NCI-H146 (cell line): ENCODE measurements around the gene ERCC1.
"Not testable (repeated sequence)": the region's sequence is repeated elsewhere in the genome, so short reads cannot be mapped to it uniquely, and the experiment has no call there.

Source experiments
- DNase-seq: peaks from one replicate; lab custom pipeline; 2025; lab: John Stamatoyannopoulos, UW

Gene ERCC1

DNA sequence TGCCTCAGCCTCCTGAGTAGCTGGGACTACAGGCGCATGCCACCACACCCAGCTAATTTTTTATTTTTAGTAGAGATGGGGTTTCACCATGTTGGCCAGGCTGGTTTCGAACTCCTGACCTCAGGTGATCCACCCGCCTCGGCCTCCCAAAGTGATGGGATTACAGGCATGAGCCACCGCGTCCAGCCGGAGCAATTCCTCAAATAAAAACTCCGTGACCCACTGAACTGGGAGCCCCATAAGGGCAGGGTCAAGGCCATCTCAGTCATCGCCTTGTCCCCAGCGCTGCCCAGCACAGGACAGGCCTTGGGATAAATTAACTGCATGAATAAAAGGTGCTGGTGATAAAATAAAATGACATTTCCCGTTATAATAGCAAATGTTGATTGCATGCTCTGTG, 6.2 kb upstream of the ERCC1 start:
- not testable (repeated sequence) for DNase-seq

DNA sequence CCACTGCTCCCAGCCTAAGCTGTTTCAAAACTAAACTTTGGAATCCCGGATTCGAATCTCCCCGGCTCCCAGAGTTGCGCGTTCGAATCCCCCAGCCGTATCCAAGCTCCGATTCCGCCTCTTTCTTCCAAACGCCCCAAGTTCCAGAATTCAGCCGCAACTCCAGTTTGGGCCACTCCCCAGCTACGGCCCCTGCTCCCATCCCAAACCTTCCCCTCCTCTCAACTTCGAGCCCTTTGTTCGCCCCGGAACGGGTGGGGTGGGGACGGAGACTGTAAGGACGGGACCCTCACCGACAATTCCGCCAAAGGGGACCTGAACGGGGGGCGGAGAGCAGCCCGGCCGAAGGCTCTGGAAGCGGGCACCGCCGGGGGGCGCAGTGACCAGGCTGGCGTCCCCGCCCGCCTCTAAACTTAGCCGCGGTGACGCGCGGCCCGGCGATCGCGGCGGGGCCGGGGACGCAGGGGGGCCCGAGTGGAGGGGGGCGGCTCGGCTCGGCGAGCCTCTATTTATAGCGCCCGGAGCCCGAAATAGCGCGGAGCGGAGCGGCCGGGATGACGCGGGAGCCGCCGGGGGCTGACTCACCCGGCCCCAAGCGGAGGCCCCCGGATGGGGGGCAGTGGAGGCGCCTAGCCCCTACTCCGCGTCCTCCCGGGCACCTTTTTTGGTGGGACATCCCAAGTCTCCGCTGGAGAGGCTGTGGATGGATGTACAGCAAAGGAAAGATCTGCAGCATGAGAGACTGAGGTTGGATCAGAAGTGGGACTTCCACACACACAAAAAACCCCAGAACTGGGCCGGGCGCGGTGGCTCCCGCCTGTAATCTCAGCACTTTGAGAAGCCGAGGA, 4.9 kb upstream of the ERCC1 start:
- DNase-seq, result no peak

DNA sequence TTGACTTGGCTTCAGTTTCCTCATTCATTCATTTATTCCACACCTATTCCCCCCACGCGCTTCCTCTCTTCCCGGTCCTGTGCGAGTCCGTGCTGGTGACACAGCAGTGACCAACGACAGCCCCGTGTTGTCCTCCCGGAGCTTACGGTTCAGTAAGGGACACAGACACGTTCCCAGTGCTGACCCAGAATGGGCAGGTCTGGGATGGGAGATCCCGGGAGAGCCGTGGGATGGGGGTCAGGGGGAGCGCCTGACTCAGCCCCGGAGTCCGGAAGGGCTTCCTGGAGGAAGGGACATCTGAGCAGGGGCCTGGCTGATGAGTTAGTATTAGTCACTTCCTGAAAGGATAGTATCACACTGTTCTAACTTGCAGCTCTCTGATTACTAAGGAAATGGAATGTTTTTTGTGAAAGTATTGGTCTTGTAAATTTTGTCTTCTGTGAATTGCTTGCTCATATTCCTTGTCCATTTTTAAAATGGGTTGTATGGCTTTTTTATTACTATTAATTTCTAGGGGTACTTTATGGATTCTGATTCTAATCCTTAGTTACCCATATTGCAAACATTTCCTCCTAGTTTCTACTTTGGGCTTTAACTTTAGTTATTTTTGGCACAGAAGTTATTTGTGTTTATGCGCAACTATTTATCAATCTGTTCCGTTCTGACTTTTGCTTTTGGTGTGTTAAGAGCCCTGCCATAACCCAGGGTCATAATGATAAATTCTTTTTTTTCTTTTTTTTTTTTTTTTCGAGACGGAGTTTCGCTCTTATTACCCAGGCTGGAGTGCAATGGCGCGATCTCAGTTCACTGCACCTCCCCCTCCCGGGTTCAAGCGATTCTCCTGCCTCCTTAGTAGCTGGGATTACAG, 708 bp upstream of the ERCC1 start:
- peak; percentile 58 for DNase-seq

DNA sequence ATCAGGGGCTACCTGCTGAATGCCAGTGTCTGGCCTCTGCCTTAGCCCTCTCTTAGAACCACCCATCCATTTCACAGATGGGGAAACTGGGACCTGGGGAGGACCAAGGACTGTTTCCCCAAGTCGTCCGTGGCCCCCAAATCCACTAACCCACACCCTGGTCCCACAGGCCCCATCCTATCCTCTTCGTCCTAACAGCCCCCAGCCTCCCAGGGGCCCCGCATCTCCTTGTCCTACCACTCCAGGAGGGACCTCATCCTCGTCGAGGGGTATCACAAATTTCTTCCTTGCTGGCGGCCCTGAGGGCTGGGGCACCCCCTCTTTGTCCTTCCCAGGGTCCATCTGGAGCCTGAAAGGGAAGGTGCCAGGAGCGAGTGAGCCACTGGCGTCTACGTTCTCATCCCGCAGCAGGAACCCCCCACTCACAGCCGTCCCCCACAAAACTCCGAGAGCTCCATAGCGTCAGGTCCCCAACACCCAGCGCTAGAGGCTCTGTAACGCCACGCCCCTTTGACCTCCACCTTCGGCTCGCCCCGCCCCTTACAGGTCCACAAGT, 606 bp downstream of the ERCC1 start:
- no peak for DNase-seq

DNA sequence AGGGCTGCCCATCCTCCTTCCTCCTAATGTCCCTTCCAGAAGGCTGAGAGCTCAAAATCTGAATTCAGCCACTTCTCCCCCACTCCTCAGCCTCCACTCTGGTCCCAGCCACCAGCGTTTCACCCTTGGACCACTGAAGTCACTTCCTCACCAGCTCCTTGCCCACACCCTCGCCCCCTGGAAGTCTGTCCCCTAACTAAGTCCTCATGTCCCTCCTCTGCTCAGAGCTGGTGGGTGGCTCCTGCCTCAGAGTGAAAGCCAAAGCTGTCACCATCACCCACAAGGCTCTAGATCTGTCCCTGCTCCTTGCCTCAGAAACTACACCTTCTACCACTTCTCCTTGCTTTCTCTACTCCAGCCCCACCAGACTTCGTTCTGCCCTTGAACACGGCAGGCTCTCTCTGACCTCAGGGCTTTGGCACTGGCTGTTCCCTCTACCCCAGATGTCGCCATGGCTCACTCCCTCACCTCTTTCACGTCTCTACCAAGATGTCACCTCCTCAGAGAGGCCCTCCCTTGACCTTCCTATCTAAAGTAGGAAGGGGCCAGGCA, 1.7 kb downstream of the ERCC1 start:
- DNase-seq, result no peak

DNA sequence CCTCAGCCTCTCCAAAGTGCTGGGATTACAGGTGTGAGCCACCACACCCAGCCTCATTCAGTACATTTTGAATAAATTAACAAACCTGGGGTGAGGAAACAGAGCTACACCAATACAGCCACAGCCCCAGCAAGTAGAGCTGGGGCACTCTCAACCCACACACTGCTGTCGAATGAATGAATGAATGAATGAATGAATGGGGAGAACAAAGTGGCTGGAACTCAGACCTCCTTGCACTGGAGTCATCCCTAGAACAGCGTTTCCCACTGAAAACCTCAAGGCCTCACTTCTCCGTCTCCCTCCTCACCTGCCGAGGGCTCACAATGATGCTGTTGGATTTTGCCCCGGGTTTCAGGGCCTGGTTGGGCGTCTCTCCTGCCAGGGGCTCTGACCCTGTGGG, 2.8 kb downstream of the ERCC1 start:
- DNase-seq, result no peak

DNA sequence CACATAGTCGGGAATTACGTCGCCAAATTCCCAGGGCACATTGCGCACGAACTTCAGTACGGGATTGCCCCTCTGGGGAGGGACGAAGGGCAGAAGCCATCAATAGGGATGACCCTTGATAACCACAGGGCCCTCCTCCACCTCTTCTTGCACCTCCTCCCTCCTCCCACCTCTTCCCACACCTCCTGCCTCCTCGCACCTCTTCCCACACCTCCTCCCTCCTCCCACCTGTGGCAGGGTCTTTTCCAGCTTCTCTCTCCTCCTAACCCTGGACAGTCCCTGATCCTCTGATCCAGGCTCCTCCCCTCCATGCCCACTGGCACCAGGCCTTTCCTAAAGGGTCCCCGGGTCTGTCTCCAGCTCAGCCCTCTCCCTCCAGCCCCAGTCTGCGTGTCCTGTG, 3.4 kb downstream of the ERCC1 start:
- DNase-seq, result no peak

DNA sequence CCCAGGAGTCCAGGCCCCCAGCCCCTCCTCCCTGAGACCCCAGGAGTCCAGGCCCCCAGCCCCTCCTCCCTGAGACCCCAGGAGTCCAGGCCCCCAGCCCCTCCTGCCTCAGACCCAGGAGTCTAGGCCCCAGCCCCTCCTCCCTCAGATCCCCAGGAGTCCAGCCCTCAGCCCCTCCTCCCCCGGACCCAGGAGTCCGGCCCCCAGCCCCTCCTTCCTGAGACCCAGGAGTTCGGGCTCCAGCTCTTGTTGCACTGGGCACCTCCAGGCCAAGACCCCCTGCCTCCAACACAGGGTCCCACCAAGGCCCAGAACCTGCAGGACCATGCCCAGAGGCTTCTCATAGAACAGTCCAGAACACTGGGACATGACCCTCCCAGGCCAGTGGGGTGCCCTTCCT, 3.8 kb downstream of the ERCC1 start:
- no peak for DNase-seq

DNA sequence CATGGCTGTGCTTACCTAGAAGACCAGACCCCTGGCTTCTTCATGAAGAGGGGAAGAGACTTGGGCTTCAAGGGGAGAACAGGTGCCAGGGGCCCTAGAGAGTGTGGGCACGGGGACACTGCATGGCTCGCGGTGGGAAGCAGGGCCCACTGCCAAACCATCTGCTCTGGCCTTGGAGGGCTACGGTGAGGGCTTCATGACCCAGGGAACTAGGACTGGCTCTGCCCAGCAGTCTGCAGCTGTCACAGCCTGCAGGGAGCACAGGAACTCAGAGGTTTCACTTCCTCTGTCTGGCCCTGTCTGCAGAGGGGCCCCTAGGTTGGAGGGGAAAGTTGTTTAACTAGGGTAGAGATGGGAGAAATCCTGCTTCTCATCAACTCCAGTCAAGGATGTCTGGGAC, 4.3 kb downstream of the ERCC1 start:
- no peak for DNase-seq

DNA sequence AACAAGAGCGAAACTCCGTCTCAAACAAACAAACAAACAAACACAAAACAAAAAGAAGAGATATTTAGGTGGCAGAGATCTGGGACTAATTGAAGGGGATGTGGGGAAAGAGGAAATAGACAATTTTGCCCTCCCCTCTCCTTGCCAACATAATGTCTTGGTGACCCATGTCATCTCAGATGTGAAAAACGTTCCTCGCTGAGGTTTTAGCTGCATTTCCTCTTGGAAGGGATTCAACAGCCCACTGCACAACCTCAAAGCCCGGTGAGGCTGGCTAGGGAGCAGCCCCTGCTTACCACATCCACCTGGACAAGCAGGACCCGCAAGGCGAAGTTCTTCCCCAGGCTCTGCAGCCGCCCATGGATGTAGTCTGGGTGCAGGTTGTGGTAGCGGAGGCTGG, 4.9 kb downstream of the ERCC1 start:
- DNase-seq, result no peak

DNA sequence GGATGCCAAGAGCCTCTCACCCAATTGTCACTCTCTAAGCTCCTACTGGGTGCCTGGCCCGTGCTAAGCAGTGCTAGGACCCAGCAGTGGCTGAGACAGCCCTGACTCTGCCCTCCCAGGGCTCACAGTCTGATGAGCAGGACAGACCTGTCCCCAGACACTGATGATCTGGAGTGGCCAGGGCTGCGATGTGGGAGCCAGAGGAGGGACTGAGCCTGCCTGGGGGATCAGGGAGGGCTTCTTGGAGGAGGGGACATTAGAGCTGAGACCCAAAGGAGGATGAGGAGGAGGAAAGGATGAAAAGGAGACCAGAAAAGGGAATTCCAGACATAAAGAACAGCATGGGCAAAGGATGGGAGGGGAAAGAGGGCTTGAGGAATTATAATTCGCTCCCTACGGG, 6.6 kb downstream of the ERCC1 start:
- no peak for DNase-seq

DNA sequence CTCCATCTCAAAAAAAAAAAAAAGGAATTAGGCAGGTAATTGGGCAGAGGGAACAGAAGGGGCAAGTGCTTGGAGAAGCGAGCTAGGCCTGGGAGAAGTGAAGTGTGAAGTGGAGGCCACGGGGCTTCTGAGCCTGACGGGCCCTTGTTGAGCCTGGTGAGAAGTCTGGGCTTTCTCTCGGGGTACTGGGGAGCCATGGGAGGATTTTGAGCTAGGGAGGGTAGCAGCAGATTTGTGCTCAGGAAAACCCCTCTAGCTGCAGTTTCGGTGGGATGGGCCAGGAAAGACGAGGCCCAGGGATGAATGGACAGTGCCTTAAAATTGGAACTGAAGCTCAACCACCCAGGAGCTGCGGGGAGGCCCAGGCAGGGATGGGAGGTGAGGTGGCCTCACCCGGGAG, 9.2 kb downstream of the ERCC1 start:
- no peak for DNase-seq

DNA sequence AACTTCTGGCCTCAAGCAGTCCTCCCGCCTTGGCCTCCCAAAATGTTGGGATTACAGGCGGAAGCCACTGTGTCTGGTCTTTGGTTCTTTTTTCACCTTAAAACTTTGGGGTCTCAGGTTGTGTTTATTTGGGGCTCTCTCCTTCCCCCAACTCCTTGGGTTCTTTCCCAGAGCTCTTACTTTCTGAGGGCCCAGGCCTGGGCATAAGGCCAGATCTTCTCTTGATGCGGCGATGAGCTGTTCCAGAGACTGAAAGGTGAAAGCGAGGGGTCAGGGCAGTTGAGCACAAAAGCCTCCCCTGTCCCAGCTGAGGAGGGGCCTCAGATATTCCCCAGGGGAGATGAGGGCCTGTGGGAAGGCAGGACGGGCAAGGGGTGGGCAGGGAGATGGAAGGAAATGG, 10.2 kb downstream of the ERCC1 start:
- no peak for DNase-seq

DNA sequence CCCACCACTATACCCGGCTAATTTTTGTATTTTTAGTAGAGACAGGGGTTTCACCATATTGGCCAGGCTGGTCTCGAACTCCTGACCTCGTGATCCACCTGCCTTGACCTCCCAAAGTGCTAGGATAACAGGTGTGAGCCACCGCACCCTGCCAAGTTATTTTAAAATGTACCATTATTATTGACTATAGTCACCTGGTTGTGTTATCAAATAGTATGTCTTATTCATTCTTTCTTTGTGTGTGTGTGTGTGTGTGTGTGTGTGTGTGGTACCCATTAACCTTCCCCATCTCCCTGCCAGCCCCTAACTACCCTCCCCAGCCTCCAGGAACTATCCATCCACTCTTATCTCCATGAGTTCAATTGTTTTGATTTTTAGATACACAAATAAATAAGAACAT, 13.4 kb downstream of the ERCC1 start:
- not testable (repeated sequence) for DNase-seq

DNA sequence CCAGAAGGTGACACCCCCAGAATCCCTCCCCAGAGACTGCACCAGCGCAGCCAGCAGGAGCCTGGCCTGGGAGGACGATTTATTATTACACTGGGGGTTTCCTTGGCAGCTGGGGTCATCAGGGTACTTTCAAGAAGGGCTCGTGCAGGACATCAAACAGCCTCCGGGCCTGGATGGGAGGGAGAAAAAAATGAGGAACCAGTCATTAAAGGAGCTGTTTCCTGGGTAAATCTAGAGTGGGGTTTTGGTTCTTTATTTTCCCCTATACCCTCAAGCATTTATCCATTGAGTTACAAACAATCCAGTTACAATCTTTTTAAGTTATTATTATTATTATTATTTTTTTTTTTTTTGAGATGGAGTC, 14.2 kb downstream of the ERCC1 start:
- DNase-seq, result no peak

DNA sequence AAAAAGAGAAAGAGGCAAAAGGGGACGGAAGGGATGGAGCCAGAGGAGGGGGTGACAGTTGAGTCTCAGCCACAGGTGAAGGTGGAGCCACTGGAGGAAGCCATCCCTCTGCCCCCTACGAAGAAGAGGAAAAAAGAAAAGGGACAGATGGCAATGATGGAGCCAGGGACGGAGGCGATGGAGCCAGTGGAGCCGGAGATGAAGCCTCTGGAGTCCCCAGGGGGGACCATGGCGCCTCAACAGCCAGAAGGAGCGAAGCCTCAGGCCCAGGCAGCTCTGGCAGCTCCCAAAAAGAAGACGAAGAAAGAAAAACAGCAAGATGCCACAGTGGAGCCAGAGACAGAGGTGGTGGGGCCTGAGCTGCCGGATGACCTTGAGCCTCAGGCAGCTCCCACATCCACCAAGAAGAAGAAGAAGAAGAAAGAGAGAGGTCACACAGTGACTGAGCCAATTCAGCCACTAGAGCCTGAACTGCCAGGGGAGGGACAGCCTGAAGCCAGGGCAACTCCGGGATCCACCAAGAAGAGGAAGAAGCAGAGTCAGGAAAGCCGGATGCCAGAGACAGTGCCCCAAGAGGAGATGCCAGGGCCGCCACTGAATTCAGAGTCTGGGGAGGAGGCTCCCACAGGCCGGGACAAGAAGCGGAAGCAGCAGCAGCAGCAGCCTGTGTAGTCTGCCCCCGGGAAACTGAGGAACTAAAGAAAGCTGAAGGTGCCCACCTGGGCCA, 14.7 kb downstream of the ERCC1 start:
- no peak for DNase-seq

DNA sequence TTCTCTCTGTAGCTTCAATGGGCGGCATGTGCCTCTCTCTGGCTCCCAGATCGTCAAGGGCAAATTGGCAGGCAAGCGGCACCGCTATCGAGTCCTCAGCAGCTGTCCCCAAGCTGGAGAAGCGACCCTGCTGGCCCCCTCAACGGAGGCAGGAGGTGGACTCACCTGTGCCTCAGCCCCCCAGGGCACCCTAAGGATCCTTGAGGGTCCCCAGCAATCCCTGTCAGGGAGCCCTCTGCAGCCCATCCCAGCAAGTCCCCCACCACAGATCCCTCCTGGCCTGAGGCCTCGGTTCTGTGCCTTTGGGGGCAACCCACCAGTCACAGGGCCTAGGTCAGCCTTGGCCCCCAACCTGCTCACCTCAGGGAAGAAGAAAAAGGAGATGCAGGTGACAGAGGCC, 15.6 kb downstream of the ERCC1 start:
- no peak for DNase-seq

DNA sequence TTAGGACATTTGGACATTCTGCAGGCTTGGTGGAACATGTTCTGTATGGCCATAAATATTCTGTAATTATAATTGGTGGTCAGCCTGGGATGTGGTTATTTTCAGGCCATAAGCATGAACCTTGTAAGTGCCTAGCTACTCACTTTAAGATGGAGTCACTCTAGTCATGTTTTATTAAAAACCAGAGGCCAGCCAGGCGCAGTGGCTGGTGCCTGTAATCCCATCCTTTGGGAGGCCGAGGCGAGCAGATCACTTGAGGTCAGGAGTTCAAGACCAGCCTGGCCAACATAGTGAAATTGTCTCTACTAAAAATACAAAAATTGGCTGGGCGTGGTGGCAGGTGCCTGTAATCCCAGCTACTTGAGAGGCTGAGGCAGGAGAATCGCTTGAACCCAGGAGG, 16.1 kb downstream of the ERCC1 start:
- DNase-seq, result not testable (repeated sequence)

DNA sequence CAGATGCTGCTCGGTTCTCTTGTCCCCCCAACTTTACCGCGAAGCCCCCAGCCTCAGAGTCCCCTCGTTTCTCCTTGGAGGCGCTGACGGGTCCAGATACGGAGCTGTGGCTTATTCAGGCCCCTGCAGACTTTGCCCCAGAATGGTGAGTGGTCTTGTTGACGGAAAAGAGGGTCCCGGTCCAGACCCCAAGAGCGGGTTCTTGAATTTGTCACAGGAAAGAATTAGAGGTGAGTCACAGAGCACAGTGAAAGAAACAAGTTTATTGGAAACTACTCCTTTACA, 16.7 kb downstream of the ERCC1 start:
- no peak for DNase-seq

DNA sequence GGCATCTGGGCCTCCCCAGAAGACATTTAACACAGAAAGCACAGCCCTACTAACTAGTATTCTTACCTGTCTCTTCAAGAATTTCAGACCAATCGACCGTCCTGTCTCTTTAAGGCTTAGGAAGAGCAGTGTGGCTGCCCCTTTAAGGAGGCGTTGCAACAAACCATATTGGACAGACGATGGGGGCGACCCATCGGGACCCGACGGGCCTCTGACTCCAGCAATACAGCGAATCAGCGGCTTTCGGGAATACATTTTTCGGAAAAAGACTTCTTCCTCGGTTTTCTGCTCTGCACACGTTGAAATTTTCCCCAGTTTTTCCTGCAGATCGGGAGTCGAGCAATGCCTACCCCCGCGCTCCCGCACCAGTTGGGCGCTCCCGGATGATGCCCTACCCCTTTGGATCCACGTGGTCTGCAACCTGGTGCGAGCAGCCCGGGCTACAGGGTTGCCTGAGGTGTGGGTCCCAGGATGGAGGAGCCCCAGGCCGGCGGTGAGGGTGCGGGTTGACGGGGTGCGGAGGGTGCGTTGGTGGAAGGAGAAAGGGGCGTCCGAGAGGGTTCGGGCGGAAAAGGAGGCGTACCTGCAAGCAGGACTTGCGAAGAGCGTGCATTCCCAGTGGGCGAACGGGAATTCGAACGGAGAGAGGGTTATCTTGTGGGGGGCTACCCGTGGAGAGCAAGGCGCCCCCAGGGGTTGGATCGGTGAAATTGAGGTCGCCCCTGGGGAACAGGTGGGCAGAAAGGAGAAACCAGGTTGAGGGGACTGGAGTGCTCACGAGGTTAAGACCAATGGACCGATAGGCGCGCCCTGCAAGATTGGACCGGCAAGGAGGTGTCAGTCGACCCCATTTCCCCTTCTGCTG, 17.3 kb downstream of the ERCC1 start, which contains the start of gene POLR1G:
Gene POLR1G (plus strand): TSS at position 419 of the 865 bp plus-strand sequence. CDS start 53 bp downstream, at position 472.
- DNase-seq, result peak; percentile 82
